Measurements from ENCODE around the gene COPZ1.
A peak's percentile ranks its signal among the peaks of the same experiment; 100 is the strongest.
"Not testable (repeated sequence)": the region's sequence is repeated elsewhere in the genome, so short reads cannot be mapped to it uniquely, and the experiment has no call there.

Gene COPZ1, protein sequence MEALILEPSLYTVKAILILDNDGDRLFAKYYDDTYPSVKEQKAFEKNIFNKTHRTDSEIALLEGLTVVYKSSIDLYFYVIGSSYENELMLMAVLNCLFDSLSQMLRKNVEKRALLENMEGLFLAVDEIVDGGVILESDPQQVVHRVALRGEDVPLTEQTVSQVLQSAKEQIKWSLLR

DNA sequence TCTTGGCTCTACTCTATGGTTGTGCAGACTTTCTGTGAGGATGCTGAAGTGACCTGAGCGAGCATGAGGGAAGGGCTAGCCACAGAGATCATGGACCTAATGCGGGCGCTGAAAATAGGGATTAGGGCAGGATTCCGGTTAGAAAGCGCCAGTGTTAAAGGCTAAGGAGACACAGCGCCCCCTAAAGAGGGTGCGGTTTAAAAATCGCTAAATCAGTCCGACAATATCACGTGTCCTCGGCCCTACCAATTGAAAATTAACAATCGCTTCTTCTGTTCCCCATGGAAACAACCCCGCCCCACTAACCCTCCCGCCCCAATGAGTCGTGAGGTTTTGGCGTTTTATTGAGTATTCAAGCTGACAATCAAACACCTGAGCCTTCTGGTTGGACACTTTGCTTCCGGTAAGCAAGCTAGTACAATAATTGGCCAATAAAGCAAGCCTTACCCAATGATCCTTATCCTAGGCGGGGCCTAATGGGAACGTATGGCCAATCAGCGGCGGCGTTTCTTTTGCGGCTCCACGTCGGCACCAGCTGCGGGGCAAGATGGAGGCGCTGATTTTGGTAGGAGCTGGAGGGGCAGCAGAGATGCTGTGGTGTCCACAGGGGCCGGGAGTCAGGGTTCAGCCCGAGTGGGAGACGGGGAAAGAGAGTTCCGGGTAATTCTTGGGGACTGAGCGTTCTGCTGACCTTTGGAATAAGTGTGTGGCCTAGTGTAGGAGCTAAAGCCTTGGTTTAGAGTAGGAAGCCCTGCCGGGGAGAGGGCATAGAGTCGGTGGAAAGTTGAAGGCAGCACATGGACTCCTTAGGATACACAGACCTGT, at the start of gene COPZ1:
Gene COPZ1 (plus strand): TSS at position 515 of the 825 bp plus-strand sequence. CDS start 33 bp downstream, at position 548.
- TF ChIP-seq, protein P1, sequence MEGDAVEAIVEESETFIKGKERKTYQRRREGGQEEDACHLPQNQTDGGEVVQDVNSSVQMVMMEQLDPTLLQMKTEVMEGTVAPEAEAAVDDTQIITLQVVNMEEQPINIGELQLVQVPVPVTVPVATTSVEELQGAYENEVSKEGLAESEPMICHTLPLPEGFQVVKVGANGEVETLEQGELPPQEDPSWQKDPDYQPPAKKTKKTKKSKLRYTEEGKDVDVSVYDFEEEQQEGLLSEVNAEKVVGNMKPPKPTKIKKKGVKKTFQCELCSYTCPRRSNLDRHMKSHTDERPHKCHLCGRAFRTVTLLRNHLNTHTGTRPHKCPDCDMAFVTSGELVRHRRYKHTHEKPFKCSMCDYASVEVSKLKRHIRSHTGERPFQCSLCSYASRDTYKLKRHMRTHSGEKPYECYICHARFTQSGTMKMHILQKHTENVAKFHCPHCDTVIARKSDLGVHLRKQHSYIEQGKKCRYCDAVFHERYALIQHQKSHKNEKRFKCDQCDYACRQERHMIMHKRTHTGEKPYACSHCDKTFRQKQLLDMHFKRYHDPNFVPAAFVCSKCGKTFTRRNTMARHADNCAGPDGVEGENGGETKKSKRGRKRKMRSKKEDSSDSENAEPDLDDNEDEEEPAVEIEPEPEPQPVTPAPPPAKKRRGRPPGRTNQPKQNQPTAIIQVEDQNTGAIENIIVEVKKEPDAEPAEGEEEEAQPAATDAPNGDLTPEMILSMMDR (conservative IDR thresholded peaks at IDR 0.05; ENCODE audit: low read depth, low read length), result peak; percentile 89
- DNase-seq (ENCODE audit: low read depth), result peak; percentile 100
- H3K4me3 ChIP-seq (ENCODE audit: low read depth, low read length), result peak within 1 kb of the TSS; percentile 68

DNA sequence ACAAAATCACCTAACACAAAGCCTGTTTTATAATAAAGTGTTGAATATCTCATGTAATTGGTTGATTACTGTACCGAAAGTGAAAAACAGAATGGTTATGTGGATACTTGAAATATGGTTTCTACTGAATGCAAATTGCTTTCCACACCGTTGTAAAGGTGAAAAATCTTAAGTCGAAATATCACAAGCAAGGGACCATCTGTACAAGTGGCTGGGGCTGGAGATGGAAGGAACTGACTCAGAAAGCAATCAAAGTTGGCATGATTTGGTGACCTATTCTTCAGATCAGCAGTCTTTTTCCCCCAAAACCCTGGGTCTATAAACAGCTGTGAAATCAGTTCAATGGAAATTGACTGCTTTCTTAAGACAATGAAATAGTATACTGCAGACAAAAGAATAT, 48.6 kb upstream of the COPZ1 start:
- TF ChIP-seq, protein P1 (conservative IDR thresholded peaks at IDR 0.05; ENCODE audit: low read depth, low read length), result no peak
- H3K4me3 ChIP-seq (ENCODE audit: low read depth, low read length), result no peak overlapping the region
- no peak for DNase-seq (ENCODE audit: low read depth)

DNA sequence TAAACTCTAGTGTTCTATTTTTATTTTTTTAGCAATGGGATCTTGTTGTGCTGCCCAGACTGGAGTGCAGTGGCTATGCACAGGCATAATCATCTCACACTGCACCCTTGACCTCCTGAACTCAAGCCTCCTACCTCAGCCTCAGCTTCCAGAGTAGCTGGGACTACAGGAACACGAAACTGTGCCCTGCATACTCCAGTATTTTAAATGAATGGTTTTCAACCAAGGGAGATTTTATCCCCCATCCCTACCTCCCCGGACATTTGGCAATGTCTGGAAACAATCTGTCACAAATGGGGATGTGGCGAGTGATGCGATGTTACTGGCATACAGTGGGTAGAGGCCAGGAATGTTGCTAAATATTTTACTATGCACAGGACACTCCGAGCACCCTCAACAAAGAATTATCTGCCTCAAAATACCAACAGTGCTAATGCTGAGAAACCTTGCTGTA, 47.1 kb upstream of the COPZ1 start:
- DNase-seq (ENCODE audit: low read depth), result peak; percentile 55
- peak overlapping the region; percentile 24 for H3K4me3 ChIP-seq (ENCODE audit: low read depth, low read length)
- TF ChIP-seq, protein P1 (conservative IDR thresholded peaks at IDR 0.05; ENCODE audit: low read depth, low read length), result no peak

DNA sequence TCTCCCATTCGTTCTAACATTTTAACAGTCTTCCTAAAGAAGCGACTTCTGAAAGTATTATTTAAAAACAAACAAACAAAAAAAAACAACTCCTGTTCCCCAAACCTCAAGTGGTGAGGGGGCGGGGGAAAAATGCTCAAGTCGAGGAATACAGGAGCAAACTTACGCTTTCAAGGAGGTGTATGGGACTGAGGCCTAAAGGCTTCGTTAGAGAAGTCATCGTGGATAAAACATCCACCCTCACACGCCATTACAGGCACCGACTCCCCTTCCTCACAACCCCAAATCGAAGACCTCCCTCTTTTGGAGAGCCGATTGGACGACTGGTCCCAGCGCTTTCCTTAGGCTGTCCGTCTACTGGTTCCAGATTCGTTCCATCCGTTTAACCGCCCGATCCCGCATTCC, 45.7 kb upstream of the COPZ1 start:
- DNase-seq (ENCODE audit: low read depth), result no peak
- TF ChIP-seq, protein P1 (conservative IDR thresholded peaks at IDR 0.05; ENCODE audit: low read depth, low read length), result no peak
- H3K4me3 ChIP-seq (ENCODE audit: low read depth, low read length), result peak overlapping the region; percentile 86

DNA sequence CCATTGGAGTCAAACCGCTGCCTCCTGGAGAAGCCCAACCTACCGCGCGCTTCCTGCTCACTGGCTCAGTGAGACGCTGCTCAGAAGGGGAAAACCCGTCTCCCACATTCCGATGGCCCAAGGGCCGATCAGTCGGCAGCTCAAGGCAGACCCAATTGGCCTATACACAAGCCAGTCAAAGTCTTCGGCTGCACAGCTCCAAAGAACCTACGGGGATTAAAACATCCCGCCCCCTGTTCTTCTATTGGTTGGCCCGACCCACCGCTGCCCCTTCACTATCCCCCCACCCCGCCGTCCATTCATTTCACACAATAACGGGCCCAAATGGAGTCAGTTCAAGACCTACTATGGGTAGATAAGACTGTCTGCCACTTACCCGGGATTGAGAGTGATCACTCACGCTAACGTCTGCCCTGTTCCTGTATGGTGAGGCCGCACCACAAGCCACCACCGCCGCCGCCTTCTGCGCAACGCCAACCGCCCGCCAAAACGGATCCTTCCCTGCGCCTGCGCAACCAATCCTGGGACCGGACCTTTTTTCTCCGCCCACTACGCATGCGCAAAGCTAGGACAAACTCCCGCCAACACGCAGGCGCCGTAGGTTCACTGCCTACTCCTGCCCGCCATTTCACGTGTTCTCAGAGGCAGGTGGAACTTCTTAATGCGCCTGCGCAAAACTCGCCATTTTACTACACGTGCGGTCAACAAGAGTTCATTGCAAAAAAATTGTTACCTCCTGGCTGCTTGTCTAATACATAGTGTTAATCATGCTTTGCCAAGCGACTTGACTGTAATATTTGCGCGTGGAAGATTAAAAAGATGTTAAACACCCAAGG, 45.1 kb upstream of the COPZ1 start, which contains the start of gene CBX5:
Gene CBX5 (minus strand): TSS at position 491 of the 836 bp plus-strand sequence. CDS start 22,472 bp downstream, outside the sequence.
- H3K4me3 ChIP-seq (ENCODE audit: low read depth, low read length), result peak within 1 kb of the TSS; percentile 95
- peak; percentile 100 for DNase-seq (ENCODE audit: low read depth)
- TF ChIP-seq, protein P1 (conservative IDR thresholded peaks at IDR 0.05; ENCODE audit: low read depth, low read length), result no peak

DNA sequence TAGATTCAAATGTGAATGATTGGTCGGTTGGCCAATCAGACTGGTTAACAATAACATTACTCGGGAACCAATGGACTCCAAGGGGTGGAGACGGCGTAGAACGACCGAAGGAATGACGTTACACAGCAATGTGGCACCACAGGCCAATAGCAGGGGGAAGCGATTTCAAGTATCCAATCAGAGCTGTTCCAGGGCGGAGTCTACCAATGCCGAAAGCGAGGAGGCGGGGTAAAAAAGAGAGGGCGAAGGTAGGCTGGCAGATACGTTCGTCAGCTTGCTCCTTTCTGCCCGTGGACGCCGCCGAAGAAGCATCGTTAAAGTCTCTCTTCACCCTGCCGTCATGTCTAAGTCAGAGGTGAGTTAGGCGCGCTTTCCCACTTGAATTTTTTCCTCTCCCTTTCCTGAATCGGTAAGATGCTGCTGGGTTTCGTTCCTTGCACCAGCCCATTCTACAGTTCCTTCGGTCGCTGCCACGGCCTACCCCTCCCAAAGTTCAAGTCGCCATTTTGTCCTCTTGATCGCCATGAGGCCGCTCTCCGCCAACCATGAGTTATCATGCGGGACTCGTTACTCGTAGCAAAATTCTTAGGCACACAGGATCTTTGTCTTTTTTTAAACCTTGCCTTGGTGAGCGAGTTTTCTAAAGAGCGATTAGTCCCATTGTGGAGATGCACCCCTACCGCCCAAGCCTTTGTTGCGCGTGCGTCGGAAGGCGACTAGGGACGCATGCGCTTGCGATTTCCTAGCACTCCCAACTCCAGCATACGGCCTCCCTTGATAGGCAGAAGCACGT, 44.3 kb upstream of the COPZ1 start, which contains the start of gene HNRNPA1:
Gene HNRNPA1 (plus strand): TSS at position 259 of the 793 bp plus-strand sequence. CDS start 82 bp downstream, at position 341.
- peak within 1 kb of the TSS; percentile 95 for H3K4me3 ChIP-seq (ENCODE audit: low read depth, low read length)
- TF ChIP-seq, protein P1 (conservative IDR thresholded peaks at IDR 0.05; ENCODE audit: low read depth, low read length), result no peak
- DNase-seq (ENCODE audit: low read depth), result peak; percentile 100

DNA sequence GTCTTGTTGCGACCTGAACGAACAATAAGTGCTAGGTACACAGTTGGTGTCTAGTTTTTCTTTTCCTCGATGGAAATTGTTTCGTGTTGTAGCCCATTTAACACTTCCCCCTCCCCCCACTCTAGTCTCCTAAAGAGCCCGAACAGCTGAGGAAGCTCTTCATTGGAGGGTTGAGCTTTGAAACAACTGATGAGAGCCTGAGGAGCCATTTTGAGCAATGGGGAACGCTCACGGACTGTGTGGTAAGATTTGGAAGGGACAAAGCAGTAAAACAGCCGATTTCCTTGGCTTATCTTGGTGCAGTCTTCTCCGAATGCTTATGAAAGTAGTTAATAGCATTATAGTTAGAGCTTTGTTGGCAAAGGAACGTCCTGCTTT, 43.7 kb upstream of the COPZ1 start:
- DNase-seq (ENCODE audit: low read depth), result not testable (repeated sequence)
- H3K4me3 ChIP-seq (ENCODE audit: low read depth, low read length), result peak overlapping the region; percentile 95

DNA sequence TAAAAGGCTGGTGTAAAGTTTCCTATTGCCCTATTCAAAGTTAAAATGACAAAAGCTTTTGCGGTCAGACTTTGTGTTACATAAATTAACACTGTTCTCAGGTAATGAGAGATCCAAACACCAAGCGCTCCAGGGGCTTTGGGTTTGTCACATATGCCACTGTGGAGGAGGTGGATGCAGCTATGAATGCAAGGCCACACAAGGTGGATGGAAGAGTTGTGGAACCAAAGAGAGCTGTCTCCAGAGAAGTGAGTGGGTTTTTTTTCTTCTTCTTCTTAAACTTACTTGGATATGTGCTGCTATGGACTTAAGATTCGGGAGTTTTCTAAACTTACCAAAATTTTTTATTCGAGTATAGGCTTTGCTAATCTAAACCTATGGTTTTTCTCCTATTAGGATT, 43.2 kb upstream of the COPZ1 start:
- peak overlapping the region; percentile 95 for H3K4me3 ChIP-seq (ENCODE audit: low read depth, low read length)
- not testable (repeated sequence) for DNase-seq (ENCODE audit: low read depth)

Data from choroid plexus epithelial cell (primary cell).